ENCODE results near the gene BBS2. TPM values are rescaled to one million over a fixed set of nuclear protein-coding genes. Genes with fewer than 3 reads are reported as not detected.

BBS2 gene
- total and polyA plus RNA-seq, 2 experiments from 2014 or later, result 13.7 to 25.2 TPM

GRCh38 chr16:56480776-56481467 lies 38.9 kb downstream of the BBS2 start:
- Histone ChIP-seq H3K9me2 (ENCODE audit: insufficient read depth) (no peaks in the 10 kb centered on the region), H3K36me3 (ENCODE audit: insufficient read depth) (peaks cover 9% of the 10 kb centered on the region), H3K4me3 (no peak overlapping the region), H2AFZ (no peak overlapping the region), H3K27ac (ENCODE audit: low read depth) (no peak overlapping the region), H3K4me2 (no peak overlapping the region), H3F3A (replicated peaks; ENCODE audit: low read depth) (no peaks in the 10 kb centered on the region), H3K27me3 (ENCODE audit: insufficient read depth) (no peaks in the 10 kb centered on the region), H4K20me1 (replicated peaks; ENCODE audit: insufficient read depth) (no peaks in the 10 kb centered on the region; the same call in 1 of the 2 replicates), H3K4me1 (ENCODE audit: insufficient read depth) (no peaks in the 10 kb centered on the region; the same call in 1 of the 2 replicates), H3K79me2 (replicated peaks; ENCODE audit: insufficient read depth) (no peaks in the 10 kb centered on the region)
- DNase-seq (ENCODE audit: low spot score) (no peak), ATAC-seq (no peak)
- H3K27ac Mint-ChIP-seq, result no peak overlapping the region
- H3K27me3 Mint-ChIP-seq (ENCODE audit: insufficient read depth, low read depth, poor library complexity), result no peaks in the 10 kb centered on the region
- no peaks in the 10 kb centered on the region; the same call in 2 of the 3 replicates for H3K4me1 Mint-ChIP-seq
- no peaks in the 10 kb centered on the region for H3K9me3 Mint-ChIP-seq
- no peak for TF ChIP-seq ZNF114 (CRISPR knock-in tag; IDR thresholded peaks at IDR 0.05)
- TF ChIP-seq, protein P1, sequence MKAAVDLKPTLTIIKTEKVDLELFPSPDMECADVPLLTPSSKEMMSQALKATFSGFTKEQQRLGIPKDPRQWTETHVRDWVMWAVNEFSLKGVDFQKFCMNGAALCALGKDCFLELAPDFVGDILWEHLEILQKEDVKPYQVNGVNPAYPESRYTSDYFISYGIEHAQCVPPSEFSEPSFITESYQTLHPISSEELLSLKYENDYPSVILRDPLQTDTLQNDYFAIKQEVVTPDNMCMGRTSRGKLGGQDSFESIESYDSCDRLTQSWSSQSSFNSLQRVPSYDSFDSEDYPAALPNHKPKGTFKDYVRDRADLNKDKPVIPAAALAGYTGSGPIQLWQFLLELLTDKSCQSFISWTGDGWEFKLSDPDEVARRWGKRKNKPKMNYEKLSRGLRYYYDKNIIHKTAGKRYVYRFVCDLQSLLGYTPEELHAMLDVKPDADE (IDR thresholded peaks at IDR 0.05), result no peak
- TF ChIP-seq STAT1 (IDR thresholded peaks at IDR 0.05; ENCODE audit: unreplicated experiment), result no peak
- TF ChIP-seq ZNF462 (CRISPR knock-in tag; IDR thresholded peaks at IDR 0.05), result no peak
- no peak for TF ChIP-seq EZH2phosphoT487 (IDR thresholded peaks at IDR 0.05; ENCODE audit: unreplicated experiment)
- H3K4me3 Mint-ChIP-seq, result no peak overlapping the region
- peaks cover 22% of the 10 kb centered on the region for H3K36me3 Mint-ChIP-seq (ENCODE audit: low read depth)
